MCF 10A (cell line): ENCODE measurements around the gene ADPRS. TPM values are rescaled to one million over a fixed set of nuclear protein-coding genes. Genes with fewer than 3 reads are reported as not detected.

ENCODE experiments used
- BruUV-seq: library from RNA; stranded (reverse); fragments of 400-500 nt; replicated peaks from 2 replicates; lab custom pipeline; 2021; lab: Mats Ljungman, UMichigan
- CTCF ChIA-PET: fragments of 300-600 bp; sonication (Branson Sonifier 250); formaldehyde crosslinking; extraction: SDS; loops from one replicate; lab custom pipeline; 2021; ENCODE audit warnings: antibody characterized with exemption, inconsistent platforms; lab: Yijun Ruan, JAX
- POLR2A ChIA-PET: fragments of 300-600, 350-650 bp; sonication (Branson Sonifier 250); formaldehyde crosslinking; extraction: SDS; loops from one replicate; lab custom pipeline; 2020; ENCODE audit warnings: antibody characterized with exemption, inconsistent platforms; lab: Yijun Ruan, JAX
- DNase-seq: peaks from one replicate; pipeline ENCODE4 v3.0.0-alpha.2; 2018; ENCODE audit not compliant: unreplicated experiment
- H3K27ac Mint-ChIP-seq: one replicate; pipeline ENCODE4 v1.8.0; 2022; ENCODE audit warnings: mild to moderate bottlenecking, low read depth, mixed read lengths; ENCODE audit not compliant: unreplicated experiment
- H3K27me3 Mint-ChIP-seq: one replicate; pipeline ENCODE4 v1.8.0; 2022; ENCODE audit warnings: mixed read lengths; ENCODE audit not compliant: insufficient read depth, unreplicated experiment
- H3K36me3 Mint-ChIP-seq: one replicate; pipeline ENCODE4 v1.8.0; 2022; ENCODE audit warnings: mild to moderate bottlenecking, moderate library complexity, mixed read lengths; ENCODE audit not compliant: insufficient read depth, unreplicated experiment
- H3K4me1 Mint-ChIP-seq: one replicate; pipeline ENCODE4 v1.8.0; 2022; ENCODE audit warnings: mixed read lengths; ENCODE audit not compliant: insufficient read depth, unreplicated experiment
- H3K4me3 Mint-ChIP-seq: one replicate; pipeline ENCODE4 v1.8.0; 2022; ENCODE audit warnings: mild to moderate bottlenecking, moderate library complexity, mixed read lengths; ENCODE audit not compliant: unreplicated experiment
- H3K9me3 Mint-ChIP-seq: one replicate; pipeline ENCODE4 v1.8.0; 2022; ENCODE audit warnings: mixed read lengths; ENCODE audit not compliant: unreplicated experiment
- CTCF ChIP-seq: fragments of 200-600 bp; IDR thresholded peaks from one replicate; pipeline ENCODE4 v1.8.0; 2022; ENCODE audit warnings: antibody characterized with exemption, mild to moderate bottlenecking; ENCODE audit not compliant: unreplicated experiment
- intact Hi-C: fragments of 100-400 bp; cut with micrococcal nuclease; formaldehyde crosslinking; loops from 2 replicates; pipeline ENCODE4 v1.14.1; 2022
- total RNA-seq: library from RNA; stranded (reverse); gene quantifications from 2 replicates; pipeline ENCODE4 v1.2.3, GENCODE V29; 2022

Gene ADPRS
- total RNA-seq, 1 experiment from 2014 or later: 26.4 TPM

GRCh38 chr1:36136535-36136934, 47.8 kb downstream of the ADPRS start:
- no TSS peak for BruUV-seq
- Mint-ChIP-seq H3K4me3 (no peak overlapping the region), H3K27ac (peak overlapping the region; percentile 79), H3K9me3 (no peaks in the 10 kb centered on the region), H3K4me1 (peaks cover 21% of the 10 kb centered on the region), H3K27me3 (no peaks in the 10 kb centered on the region), H3K36me3 (peaks cover 40% of the 10 kb centered on the region)
- POLR2A ChIA-PET: no interaction called here
- DNase-seq: peak; percentile 69
- intact Hi-C loops: no loop called here
- TF ChIP-seq CTCF: no peak
- CTCF ChIA-PET: interaction anchor here (0.8 kb wide), 1 partner anchor 51 kb away, joined by 4 read pairs; no protein-coding TSS in a partner anchor

- no peak for DNase-seq
- intact Hi-C loops: no loop called here
- Mint-ChIP-seq H3K27ac (no peak overlapping the region), H3K9me3 (no peaks in the 10 kb centered on the region), H3K36me3 (peaks cover 42% of the 10 kb centered on the region), H3K4me3 (no peak overlapping the region), H3K27me3 (no peaks in the 10 kb centered on the region), H3K4me1 (peaks cover 21% of the 10 kb centered on the region)
- no TSS peak for BruUV-seq
- POLR2A ChIA-PET: no interaction called here
- no peak for TF ChIP-seq CTCF
- CTCF ChIA-PET: interaction anchor here (0.8 kb wide), 1 partner anchor 51 kb away, joined by 4 read pairs; no protein-coding TSS in a partner anchor
Observed at GRCh38 chr1:36137226-36137625, 48.5 kb downstream of the ADPRS start.

GRCh38 chr1:36137776-36138175, 49.1 kb downstream of the ADPRS start:
- intact Hi-C loops: no loop called here
- Mint-ChIP-seq H3K36me3 (peaks cover 42% of the 10 kb centered on the region), H3K4me1 (peaks cover 21% of the 10 kb centered on the region), H3K4me3 (no peak overlapping the region), H3K27me3 (no peaks in the 10 kb centered on the region), H3K27ac (no peak overlapping the region), H3K9me3 (no peaks in the 10 kb centered on the region)
- no peak for TF ChIP-seq CTCF
- CTCF ChIA-PET: no interaction called here
- POLR2A ChIA-PET: no interaction called here
- no TSS peak for BruUV-seq
- DNase-seq: no peak

GRCh38 chr1:36139521-36139920, 50.8 kb downstream of the ADPRS start:
- Mint-ChIP-seq H3K9me3 (no peaks in the 10 kb centered on the region), H3K27ac (no peak overlapping the region), H3K36me3 (peaks cover 48% of the 10 kb centered on the region), H3K27me3 (no peaks in the 10 kb centered on the region), H3K4me3 (no peak overlapping the region), H3K4me1 (peaks cover 14% of the 10 kb centered on the region)
- no peak for DNase-seq
- intact Hi-C loops: no loop called here
- ChIA-PET POLR2A (no interaction called here), CTCF (interaction anchor here (0.6 to 1.6 kb wide), 3 partner anchors 9 to 838 kb away, joined by 3 to 6 read pairs (median 6); partner anchors contain the start of gene TRAPPC3)
- BruUV-seq: no TSS peak
- no peak for TF ChIP-seq CTCF
